ENCODE data around the gene WSB2.

The WSB2 gene

GRCh38 chr12:117986705-117987469 is 74.1 kb downstream of the WSB2 start:
- no peak for DNase-seq

- DNase-seq = no peak
Observed at GRCh38 chr12:117985182-117985581, 75.8 kb downstream of the WSB2 start.
